GM19099 (cell line): ENCODE results near the gene NSMCE1.

ENCODE experiments used
- POLR2A ChIP-seq: IDR thresholded peaks from 3 replicates; pipeline ENCODE4 v1.6.1; 2011; ENCODE audit warnings: low read depth; ENCODE audit not compliant: insufficient read length; ENCODE audit errors: extremely low read depth

Gene NSMCE1

DNA sequence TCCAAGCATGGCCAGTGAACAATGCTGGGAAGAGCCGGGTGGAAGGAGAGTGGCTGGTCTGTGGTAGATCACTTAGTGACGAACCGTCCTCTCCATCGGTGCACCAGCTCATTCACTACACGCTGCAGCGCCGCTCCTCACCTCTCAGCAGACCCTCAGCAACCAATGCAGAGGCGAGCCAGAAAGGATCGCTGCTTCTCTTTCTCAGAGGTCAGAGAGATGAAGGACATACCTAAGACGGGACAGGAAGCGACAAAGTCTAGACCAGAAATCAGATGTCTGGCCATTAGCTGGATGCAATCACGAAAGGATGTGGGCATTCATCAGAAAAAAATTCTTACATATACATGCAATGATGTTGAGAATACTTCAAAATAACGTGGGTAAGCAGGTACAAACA, 26.9 kb downstream of the NSMCE1 start:
- no peak for TF ChIP-seq POLR2A

DNA sequence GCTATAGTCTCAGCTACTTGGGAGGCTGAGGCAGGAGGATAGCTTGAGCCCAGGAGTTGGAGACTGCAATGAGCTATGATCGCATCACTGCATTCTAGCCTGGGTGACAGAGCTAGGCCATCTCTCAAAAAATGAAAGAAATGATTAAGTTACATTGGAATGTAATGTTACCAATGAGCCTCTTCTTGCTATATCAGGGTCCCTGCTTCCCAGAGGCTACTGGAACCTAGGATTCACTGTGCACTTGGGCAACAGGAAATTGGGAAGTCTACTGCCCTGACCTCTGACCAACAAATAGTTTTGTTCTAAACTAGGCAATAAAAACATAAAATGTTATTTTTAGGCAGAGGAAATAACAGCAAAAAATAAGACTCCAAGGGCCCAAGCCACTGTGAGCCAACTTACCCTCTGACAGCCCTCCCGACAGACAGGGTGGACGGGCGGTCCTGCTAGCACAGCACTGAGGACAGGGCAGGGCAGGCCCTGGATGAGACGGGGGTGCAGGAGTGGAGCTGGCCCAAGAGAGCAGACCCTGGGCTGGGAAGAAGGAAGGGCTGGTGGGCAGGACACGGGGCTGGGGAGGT, 27.5 kb downstream of the NSMCE1 start:
- TF ChIP-seq POLR2A, result no peak

DNA sequence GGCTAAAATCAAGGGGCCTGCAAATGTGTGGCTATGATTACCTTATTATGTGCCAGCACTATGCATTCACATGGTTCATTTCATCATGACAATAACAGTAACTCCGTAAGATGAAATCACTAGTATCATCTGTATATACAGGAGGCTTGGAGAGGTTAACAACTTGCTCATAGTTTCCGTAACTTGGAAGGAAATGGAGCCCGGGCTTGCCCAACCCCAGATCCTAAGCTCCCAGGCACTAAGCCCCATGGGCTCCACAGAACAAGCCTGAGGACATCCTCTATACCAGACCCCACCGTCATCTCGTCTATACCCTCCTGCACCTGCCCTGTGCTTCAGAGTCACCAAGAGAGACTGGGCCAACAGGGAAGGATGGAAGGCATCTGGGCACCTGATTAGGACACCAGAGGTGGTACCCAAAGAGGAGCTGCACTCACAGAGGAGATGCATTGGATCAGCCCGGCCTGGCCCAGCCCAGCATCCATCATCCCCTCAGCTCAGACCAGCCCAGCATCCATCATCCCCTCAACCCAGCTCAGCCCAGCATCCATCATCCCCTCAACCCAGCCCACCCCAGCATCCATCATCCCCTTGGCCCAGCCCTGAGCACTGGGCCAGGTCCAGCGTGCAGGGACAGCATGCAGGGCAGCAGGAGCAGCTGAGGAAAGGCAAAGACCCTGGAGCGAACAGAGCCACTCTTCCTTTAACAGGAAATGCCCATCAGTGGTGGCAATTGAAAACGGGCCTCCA, 28.5 kb downstream of the NSMCE1 start:
- TF ChIP-seq POLR2A, result no peak

GRCh38 chr16:27239026-27239425, 29.5 kb downstream of the NSMCE1 start:
- no peak for TF ChIP-seq POLR2A

DNA sequence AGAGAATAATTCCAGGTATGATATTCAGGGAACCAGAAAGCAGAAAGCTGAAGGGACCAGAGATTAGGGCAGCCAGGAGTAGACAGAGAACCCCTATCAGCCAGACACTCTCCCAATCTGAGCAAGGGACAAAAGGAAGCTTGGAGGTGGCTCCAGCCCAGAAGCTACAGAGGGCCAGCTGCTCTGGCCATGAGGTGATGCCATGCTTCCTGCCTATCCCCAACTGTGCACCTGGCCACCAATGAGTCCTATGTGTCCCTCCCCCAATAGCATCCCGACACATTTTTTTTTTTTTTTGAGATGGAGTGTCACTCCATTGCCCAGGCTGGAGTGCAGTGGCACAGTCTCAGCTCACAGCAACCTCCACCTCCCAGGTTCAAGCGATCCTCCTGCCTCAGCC, 30.0 kb downstream of the NSMCE1 start:
- TF ChIP-seq POLR2A, result no peak

- TF ChIP-seq POLR2A, result no peak
Measured at GRCh38 chr16:27238016-27238587, 30.5 kb downstream of the NSMCE1 start.

DNA sequence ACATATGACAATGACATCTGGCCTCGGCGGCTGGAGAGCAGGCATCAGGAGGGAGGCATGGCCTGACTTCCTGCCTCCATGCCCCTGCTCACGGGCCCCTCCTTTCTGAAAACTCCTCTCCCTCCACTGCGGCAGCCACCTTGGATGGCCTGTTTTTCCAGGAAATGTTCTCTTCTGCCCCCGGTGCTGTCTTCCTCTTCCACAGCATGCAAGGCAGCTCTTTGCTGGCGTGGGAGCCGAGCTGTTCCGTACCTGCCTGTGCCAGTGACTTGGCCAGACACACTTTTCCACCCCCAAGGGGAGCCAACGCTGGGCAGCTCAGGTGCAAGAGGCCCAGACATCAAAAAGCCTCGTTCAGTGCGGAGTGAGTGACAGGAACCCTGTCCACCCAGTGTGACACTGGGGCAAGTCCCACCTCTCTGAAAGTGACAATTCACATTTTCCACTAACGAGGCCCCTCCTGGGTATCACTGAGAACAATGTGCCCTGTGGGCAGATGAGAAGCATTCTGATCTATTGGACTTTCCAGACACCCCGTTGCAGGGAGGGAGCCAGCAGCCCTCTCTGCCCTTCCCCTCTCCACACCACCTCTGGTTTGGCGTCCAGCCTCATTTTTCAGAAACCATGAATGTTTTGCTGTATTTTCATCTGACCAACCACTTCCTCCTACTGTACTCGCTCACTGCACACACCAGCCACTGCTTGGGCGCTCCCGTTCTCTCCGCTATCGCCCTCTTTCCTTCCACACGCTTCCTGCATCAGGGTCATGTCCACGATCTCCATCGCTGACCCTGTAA, 31.2 kb downstream of the NSMCE1 start:
- TF ChIP-seq POLR2A, result peak; percentile 47

DNA sequence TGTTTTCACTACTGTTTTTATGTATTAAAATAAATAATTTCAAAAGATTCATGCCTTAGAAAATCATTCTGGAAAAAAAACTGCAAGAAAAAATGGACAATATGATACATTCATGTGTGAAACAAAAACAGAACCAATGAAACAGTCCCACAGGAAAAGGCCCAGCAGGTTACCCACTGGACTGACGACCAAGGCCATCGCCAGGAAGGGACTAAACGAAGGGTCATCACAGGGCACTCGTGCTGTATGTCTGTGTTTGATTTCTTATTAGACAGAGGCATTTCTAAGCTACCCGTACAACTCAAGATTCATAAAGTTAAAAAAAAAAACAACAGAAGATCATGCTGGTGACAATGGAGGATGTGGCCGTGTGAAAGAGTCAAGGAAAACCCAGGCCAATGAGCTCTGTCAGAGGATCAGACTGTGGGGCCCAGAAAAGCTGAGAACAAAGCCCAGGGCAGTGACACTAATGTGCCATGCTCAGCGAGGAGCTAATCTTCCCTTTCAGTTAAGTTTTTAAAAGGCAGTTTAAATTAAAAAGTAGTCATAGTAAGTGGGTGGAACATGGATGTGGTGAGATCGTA, 31.8 kb downstream of the NSMCE1 start:
- no peak for TF ChIP-seq POLR2A

DNA sequence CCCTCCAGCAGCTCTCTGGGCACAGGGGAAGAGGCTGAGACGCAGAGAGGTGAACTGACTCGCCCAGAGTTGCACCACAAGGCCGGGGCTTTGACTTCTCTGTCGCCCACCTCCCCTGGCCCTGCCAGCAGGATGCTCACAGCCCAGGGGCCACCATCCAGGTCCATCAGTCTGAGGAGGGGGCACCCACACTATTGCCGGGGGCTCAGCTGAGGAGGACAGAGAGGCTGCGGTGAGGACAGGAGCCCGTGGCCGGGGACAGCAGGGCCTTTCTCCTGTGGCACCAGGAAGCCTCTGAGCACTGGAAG, 32.7 kb downstream of the NSMCE1 start:
- no peak for TF ChIP-seq POLR2A

GRCh38 chr16:27235055-27235937, 33.3 kb downstream of the NSMCE1 start:
- no peak for TF ChIP-seq POLR2A

GRCh38 chr16:27234603-27235002, 34.0 kb downstream of the NSMCE1 start:
- no peak for TF ChIP-seq POLR2A

- no peak for TF ChIP-seq POLR2A
Measured at GRCh38 chr16:27234171-27234570, 34.4 kb downstream of the NSMCE1 start.

- TF ChIP-seq POLR2A, result no peak
Measured at GRCh38 chr16:27233731-27234130, 34.8 kb downstream of the NSMCE1 start.

DNA sequence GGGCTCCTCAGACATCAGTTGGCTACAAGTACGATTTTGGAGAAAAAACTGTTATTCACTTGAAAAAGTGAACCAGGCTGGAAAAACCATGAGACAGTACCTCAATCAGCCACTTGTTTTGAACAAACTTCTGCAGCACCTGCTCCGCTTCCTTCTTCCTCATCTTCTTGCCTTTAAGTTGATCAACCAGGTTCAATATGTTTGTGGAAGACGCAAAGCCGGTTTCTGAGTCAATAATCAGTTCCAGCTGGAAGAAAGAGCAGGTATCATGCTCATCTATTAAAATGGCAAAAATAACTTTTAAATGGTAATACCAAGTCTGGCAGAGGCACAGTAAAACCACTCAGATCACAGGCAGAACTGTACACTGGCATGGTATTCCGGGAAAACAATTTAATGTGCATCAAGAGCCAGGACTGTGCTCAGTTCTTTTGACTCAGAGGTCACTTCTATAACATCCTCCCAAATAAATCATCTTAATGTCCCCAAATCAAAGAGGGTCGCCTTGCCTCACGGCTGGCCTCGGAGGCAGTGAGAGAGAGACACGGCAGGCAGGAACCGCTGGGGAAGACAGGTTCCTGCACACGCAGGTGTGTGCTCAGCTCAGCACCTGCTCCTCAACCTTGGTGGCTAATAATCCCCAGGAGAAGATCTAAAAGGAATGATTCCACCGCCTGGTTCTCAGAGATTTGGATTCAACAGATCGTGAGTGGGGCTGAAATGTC, 35.5 kb downstream of the NSMCE1 start:
- no peak for TF ChIP-seq POLR2A
